Heart left ventricle (tissue), 16 donors: ENCODE results near the gene ATRNL1. TPM values are rescaled to one million over a fixed set of nuclear protein-coding genes. Genes with fewer than 3 reads are reported as not detected.
"Not testable (repeated sequence)": the region's sequence is repeated elsewhere in the genome, so short reads cannot be mapped to it uniquely, and the experiment has no call there.

ENCODE experiments used
- ATAC-seq, 4 donors: fragments of 200-7000 bp; cut with Tn5 transposase; one replicate each; pipeline ENCODE4 v1.9.1; 2020 to 2022; ENCODE audit warnings: moderate library complexity in 4 of 4, mild to moderate bottlenecking in 3 of 4, moderate number of reproducible peaks in 1 of 4
- DNase-seq, 5 donors: peaks; one replicate each; pipeline ENCODE4 v3.0.0-alpha.2; 2020
- H3K27ac ChIP-seq, 12 donors: fragments of 200-600 bp; sonication (generic) in 4 of 12; one replicate each; pipeline versions ENCODE4 v1.5.0 to v1.8.0; 2016 to 2022; ENCODE audit warnings: mild to moderate bottlenecking in 2 of 12
- H3K27me3 ChIP-seq, 9 donors: fragments of 200-600 bp; sonication (generic) in 2 of 9; one replicate each; pipeline versions ENCODE4 v1.5.1 to v1.8.0; 2016 to 2022; ENCODE audit warnings: mild to moderate bottlenecking in 3 of 9
- H3K36me3 ChIP-seq, 9 donors: fragments of 200-600 bp; sonication (generic) in 2 of 9; one replicate each; pipeline versions ENCODE4 v1.5.0 to v1.8.0; 2018 to 2022; ENCODE audit warnings: mild to moderate bottlenecking in 2 of 9
- H3K4me1 ChIP-seq, 12 donors: fragments of 200-600 bp; sonication (generic) in 4 of 12; one replicate each; pipeline versions ENCODE4 v1.5.0 to v1.8.0; 2016 to 2022; ENCODE audit warnings: mild to moderate bottlenecking in 3 of 12
- H3K4me3 ChIP-seq, 12 donors: fragments of 200-600 bp; sonication (generic) in 4 of 12; one replicate each; pipeline versions ENCODE4 v1.5.0 to v1.8.0; 2017 to 2022; ENCODE audit warnings: mild to moderate bottlenecking in 9 of 12, moderate library complexity in 4 of 12
- H3K9me3 ChIP-seq, 12 donors: fragments of 200-600 bp; sonication (generic) in 4 of 12; one replicate each; pipeline versions ENCODE4 v1.5.0 to v1.8.0; 2016 to 2022; ENCODE audit warnings: mild to moderate bottlenecking in 1 of 12
- CTCF ChIP-seq, 12 donors: fragments of 200-600 bp; sonication (generic) in 4 of 12; IDR thresholded peaks; one replicate each; pipeline versions ENCODE4 v1.5.0 to v1.8.0; 2018 to 2022; ENCODE audit warnings: antibody characterized with exemption in 12 of 12, mild to moderate bottlenecking in 5 of 12
- POLR2A ChIP-seq, 2 donors: fragments of 450-650 bp; IDR thresholded peaks; one replicate each; pipeline ENCODE4 v1.6.1; 2017; ENCODE audit warnings: antibody characterized with exemption in 2 of 2, mild to moderate bottlenecking in 2 of 2, moderate library complexity in 2 of 2
- WGBS, 4 donors: extraction: QIAGEN DNeasy Blood & Tissue Kit in 2 of 4; methylation state at CpG; one replicate each; pipeline versions ENCODE4 v1.1.5 to v1.1.7; 2013 to 2018; 5-methylcytosine and 5-hydroxymethylcytosine counted together
- intact Hi-C, 10 donors: fragments of 100-400 bp; cut with DNase I; formaldehyde crosslinking; loops; one replicate each; pipeline versions ENCODE4 v1.11.1 to v1.14.2; 2022
- polyA plus RNA-seq, 2 donors: library from polyadenylated mRNA; stranded (reverse); fragments of 200-250 nt; gene quantifications; one replicate each; pipeline ENCODE4 v1.2.3, GENCODE V29; 2013
- total RNA-seq, 9 donors: library from RNA; depleted of rRNA in 2 of 9; stranded (reverse); fragments of >200 nt in 2 of 9; fragmentation: NEBNext Ultra II Directional in 3 of 9; extraction: Animal tissue kit (Norgen Biotek cat#: 25700) in 3 of 9; gene quantifications; one replicate each; pipeline versions ENCODE4 v1.1.0 to v1.2.4, GENCODE V29; 2016 to 2023
- donor health status: ischemic (EF 13 %, LVEDD 7.1; RV severe dilation, severe dysfunction).
- donor health status: healthy with polysubstance abuse.
- donor health status: DM: no; HTN: yes; CAD: no.
- donor health status: DM: no; HTN: no; CAD: no.
- donor health status: ischemic (EF 25% LVEDD 6.9; RV normal size, moderate dysfunction).
- donor health status: ischemic (EF 25% LVEDD 5.7; RV mildly dilated, moderate dysfunction).
- donor health status: healthy.
- donor health status: DM: yes; HTN: yes; CAD: no.
- donor health status: ischemic (EF 35%, LVEDD 5.7; RV mildly dilated, moderate dysfunction).
- donor health status: nonischemic (EF 11% LVEDD 7.7; RV severe dilation, severe dysfunction).
- donor health status: DM: yes; HTN: yes; CAD: no.
- donor health status: PGD.
- donor health status: ischemic (EF 29% LVEDD 5.4; RV normal size, mild dysfunction).
- donor health status: nonischemic (EF 23%, LVEDD 6.1; RV moderate dilation, normal function).

ATRNL1 gene
- total and polyA plus RNA-seq, 11 donors = 0.13 to 28.5 (median 3.0) TPM

- ATAC-seq = no peak
These were observed 74.6 kb downstream of the ATRNL1 start for GRCh38 chr10:115167751-115168150.

GRCh38 chr10:115171392-115171960 is 78.3 kb downstream of the ATRNL1 start:
- Histone ChIP-seq H3K9me3 (no peaks in the 10 kb centered on the region), H3K27me3 (no peaks in the 10 kb centered on the region), H3K4me3 (no peak overlapping the region), H3K4me1 (peaks cover 0 to 4% (median 0%) of the 10 kb centered on the region in 12 donors), H3K36me3 (no peaks in the 10 kb centered on the region), H3K27ac (no peak overlapping the region)
- TF ChIP-seq POLR2A (IDR thresholded peaks at IDR 0.05) (no peak), CTCF (IDR thresholded peaks at IDR 0.05) (peak in 9 of 12 donors; percentile 23 to 54 (median 38))
- ATAC-seq (no peak), DNase-seq (no peak)
- WGBS, 4 donors = 0 to 4% (median 3%) methylated on average over 1 of the region's 1 CpG
- intact Hi-C loops = loop anchor here in 3 of 10 donors (10.0 kb wide), 1 partner anchor 1213 kb away; no protein-coding TSS in a partner anchor

More at GRCh38 chr10:115167751-115168150, 74.6 kb downstream of the ATRNL1 start:
- no peak overlapping the region for H3K27ac ChIP-seq
- TF ChIP-seq POLR2A (IDR thresholded peaks at IDR 0.05) = no peak
- TF ChIP-seq CTCF (IDR thresholded peaks at IDR 0.05) = no peak
- H3K27me3 ChIP-seq = no peaks in the 10 kb centered on the region
- H3K36me3 ChIP-seq = no peaks in the 10 kb centered on the region
- no peaks in the 10 kb centered on the region for H3K9me3 ChIP-seq
- intact Hi-C loops = no loop called here
- 76 to 84% (median 80%) methylated on average over 2 of the region's 2 CpGs for WGBS, 4 donors
- peaks cover 0 to 4% (median 0%) of the 10 kb centered on the region in 12 donors for H3K4me1 ChIP-seq
- no peak overlapping the region for H3K4me3 ChIP-seq
- no peak for DNase-seq

DNA sequence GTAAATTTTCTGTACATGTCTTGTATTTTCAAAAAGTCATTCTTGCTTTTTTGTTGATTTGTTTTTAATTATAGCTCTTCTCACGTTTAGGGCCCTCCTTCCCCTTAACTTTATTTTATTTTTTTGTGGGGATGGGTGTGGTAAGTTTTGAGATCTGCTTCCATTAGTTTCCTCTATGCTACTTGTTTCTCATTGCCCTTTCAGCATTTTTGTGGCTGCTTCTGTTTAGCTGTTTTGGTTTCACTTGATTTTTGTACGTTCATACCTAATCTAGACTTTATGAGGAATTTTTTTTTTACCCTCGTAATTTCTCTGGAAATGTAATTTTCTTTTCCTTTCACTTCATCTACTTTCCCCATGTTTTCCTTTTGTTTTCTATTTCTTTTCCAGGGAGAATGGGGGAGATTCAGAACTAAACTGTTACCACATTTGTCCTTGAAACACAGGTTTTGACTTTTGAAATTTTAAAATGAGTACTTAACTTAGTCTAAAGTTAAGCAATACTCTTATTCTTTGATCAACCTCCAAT is 80.8 kb downstream of the ATRNL1 start:
- intact Hi-C loops = loop anchor here in 3 of 10 donors (10.0 kb wide), 1 partner anchor 1211 kb away; no protein-coding TSS in a partner anchor
- DNase-seq = no peak
- Histone ChIP-seq H3K4me1 (no peaks in the 10 kb centered on the region), H3K27ac (no peak overlapping the region), H3K4me3 (no peak overlapping the region), H3K27me3 (peaks cover 0 to 1% (median 0%) of the 10 kb centered on the region in 9 donors), H3K9me3 (no peaks in the 10 kb centered on the region), H3K36me3 (no peaks in the 10 kb centered on the region)
- TF ChIP-seq CTCF (IDR thresholded peaks at IDR 0.05) (no peak), POLR2A (IDR thresholded peaks at IDR 0.05) (no peak)
- 72 to 79% (median 76%) methylated on average over 3 of the region's 3 CpGs for WGBS, 4 donors
- ATAC-seq = no peak

- H3K9me3 ChIP-seq, ATAC-seq, DNase-seq, H3K27ac ChIP-seq, H3K4me1 ChIP-seq, H3K4me3 ChIP-seq, H3K27me3 ChIP-seq, H3K36me3 ChIP-seq, intact Hi-C loops: not testable (repeated sequence)
- WGBS, 4 donors = 76 to 90% (median 87%) methylated on average over 2 of the region's 2 CpGs
These were observed 114.1 kb downstream of the ATRNL1 start for GRCh38 chr10:115207276-115207675.
